Transverse colon (tissue), 4 donors: Measurements from ENCODE around the gene TMED10. TPM values are rescaled to one million over a fixed set of nuclear protein-coding genes. Genes with fewer than 3 reads are reported as not detected.

Source experiments
- DNase-seq: peaks from one replicate; pipeline ENCODE4 v3.0.0-alpha.2; 2019
- H3K27ac ChIP-seq, 4 donors: fragments of 200-600 bp; sonication (generic); 2 replicates each; pipeline ENCODE4 v1.5.1; 2016 to 2018; ENCODE audit warnings: inconsistent platforms in 4 of 4
- H3K27me3 ChIP-seq: fragments of 200-600 bp; sonication (generic); 2 replicates; pipeline ENCODE4 v1.5.1; 2017; ENCODE audit warnings: inconsistent platforms
- H3K36me3 ChIP-seq, 4 donors: fragments of 200-600 bp; sonication (generic); 2 replicates each; pipeline ENCODE4 v1.5.1; 2017 to 2019; ENCODE audit warnings: inconsistent platforms in 4 of 4
- H3K4me1 ChIP-seq, 4 donors: fragments of 200-600 bp; sonication (generic); 2 replicates each; pipeline ENCODE4 v1.5.1; 2017 to 2020; ENCODE audit warnings: inconsistent platforms in 4 of 4
- H3K4me3 ChIP-seq, 4 donors: fragments of 200-600 bp; sonication (generic); 1 replicate in 1 of 4; 2 replicates in 3 of 4; pipeline versions ENCODE4 v1.5.1 to v1.6.1; 2017 to 2019; ENCODE audit warnings: inconsistent platforms in 4 of 4
- H3K9me3 ChIP-seq, 2 donors: fragments of 200-600 bp; sonication (generic); 2 replicates each; pipeline ENCODE4 v1.5.1; 2017 to 2019; ENCODE audit warnings: inconsistent platforms in 2 of 2
- EP300 ChIP-seq: sonication (generic); formaldehyde crosslinking; IDR thresholded peaks from one replicate; pipeline ENCODE4 v1.6.1; 2017; ENCODE audit warnings: antibody characterized with exemption, low read depth
- POLR2A ChIP-seq: fragments of 450-650 bp; IDR thresholded peaks from one replicate; pipeline ENCODE4 v1.6.1; 2016; ENCODE audit warnings: antibody characterized with exemption, mild to moderate bottlenecking, moderate library complexity
- POLR2AphosphoS5 ChIP-seq, 3 donors: sonication (generic); formaldehyde crosslinking; IDR thresholded peaks; one replicate each; pipeline ENCODE4 v1.6.1; 2016; ENCODE audit warnings: antibody characterized with exemption in 3 of 3
- WGBS, 2 donors: methylation state at CpG; one replicate each; pipeline ENCODE4 v1.1.5; 2018; ENCODE audit warnings: low coverage in 1 of 2; 5-methylcytosine and 5-hydroxymethylcytosine counted together
- in situ Hi-C, 4 donors: fragments of 200-750 bp; cut with MboI; loops; one replicate each; pipeline versions ENCODE4 v1.15.0 to v1.15.1; 2017; ENCODE audit warnings: low sequenced_read_pairs in 3 of 4, low pct_ligation_motif_present in 1 of 4, low pct_unique_long_range_greater_than_20kb in 1 of 4
- intact Hi-C: fragments of 100-400 bp; cut with DNase I; formaldehyde crosslinking; loops from one replicate; pipeline ENCODE4 v1.15.1; 2023; ENCODE audit warnings: low total_unique reads
- total RNA-seq, 4 donors: library from RNA; depleted of rRNA; stranded (reverse); fragments of >200 nt; gene quantifications; one replicate each; pipeline ENCODE4 v1.1.0, GENCODE V29; 2016
- TF ChIP-seq, protein P1 (sequence below), 5 experiments: fragments of 200-600 bp in 3 of 5; fragments of 450-650 bp in 2 of 5; sonication (generic) in 3 of 5; IDR thresholded peaks; 1 replicate in 2 of 5; 2 replicates in 3 of 5; pipeline ENCODE4 v1.5.1; 2016 to 2017; ENCODE audit warnings: antibody characterized with exemption in 5 of 5, inconsistent platforms in 3 of 5, mild to moderate bottlenecking in 2 of 5, moderate library complexity in 1 of 5

The TMED10 gene
- total RNA-seq, 4 donors from 2014 or later, result 70.3 to 255 (median 244) TPM

DNA sequence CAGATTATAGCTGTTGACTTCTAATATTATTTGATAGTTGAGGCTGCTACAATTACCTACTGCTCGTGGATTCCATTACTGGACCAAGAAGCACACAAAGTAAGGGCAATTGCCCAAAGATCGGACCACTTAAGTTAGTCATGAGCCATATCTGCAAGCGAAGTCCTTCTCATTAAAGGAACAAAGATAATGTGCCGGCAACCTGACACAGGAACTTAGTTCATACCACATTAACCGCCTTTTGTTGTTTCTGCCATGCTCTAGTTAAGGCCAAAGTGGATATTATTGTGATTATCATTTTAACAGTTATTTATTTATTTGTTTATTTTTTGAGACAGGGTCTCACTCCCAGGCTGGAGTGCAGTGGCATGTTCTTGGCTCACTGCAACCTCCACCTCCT is 38.1 kb upstream of the TMED10 start:
- WGBS, 2 donors, result 92 to 97% methylated on average over 5 of the region's 5 CpGs
- Histone ChIP-seq H3K27me3 (no peaks in the 10 kb centered on the region), H3K4me1 (no peaks in the 10 kb centered on the region), H3K27ac (no peak overlapping the region), H3K36me3 (no peaks in the 10 kb centered on the region), H3K9me3 (no peaks in the 10 kb centered on the region), H3K4me3 (no peak overlapping the region)
- intact Hi-C loops (no loop called here), in situ Hi-C loops (no loop called here)
- no peak for DNase-seq
- TF ChIP-seq, protein P1, sequence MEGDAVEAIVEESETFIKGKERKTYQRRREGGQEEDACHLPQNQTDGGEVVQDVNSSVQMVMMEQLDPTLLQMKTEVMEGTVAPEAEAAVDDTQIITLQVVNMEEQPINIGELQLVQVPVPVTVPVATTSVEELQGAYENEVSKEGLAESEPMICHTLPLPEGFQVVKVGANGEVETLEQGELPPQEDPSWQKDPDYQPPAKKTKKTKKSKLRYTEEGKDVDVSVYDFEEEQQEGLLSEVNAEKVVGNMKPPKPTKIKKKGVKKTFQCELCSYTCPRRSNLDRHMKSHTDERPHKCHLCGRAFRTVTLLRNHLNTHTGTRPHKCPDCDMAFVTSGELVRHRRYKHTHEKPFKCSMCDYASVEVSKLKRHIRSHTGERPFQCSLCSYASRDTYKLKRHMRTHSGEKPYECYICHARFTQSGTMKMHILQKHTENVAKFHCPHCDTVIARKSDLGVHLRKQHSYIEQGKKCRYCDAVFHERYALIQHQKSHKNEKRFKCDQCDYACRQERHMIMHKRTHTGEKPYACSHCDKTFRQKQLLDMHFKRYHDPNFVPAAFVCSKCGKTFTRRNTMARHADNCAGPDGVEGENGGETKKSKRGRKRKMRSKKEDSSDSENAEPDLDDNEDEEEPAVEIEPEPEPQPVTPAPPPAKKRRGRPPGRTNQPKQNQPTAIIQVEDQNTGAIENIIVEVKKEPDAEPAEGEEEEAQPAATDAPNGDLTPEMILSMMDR (IDR thresholded peaks at IDR 0.05), result no peak
- no peak for TF ChIP-seq POLR2A
- no peak for TF ChIP-seq EP300
- TF ChIP-seq POLR2AphosphoS5 (IDR thresholded peaks at IDR 0.05), result no peak

DNA sequence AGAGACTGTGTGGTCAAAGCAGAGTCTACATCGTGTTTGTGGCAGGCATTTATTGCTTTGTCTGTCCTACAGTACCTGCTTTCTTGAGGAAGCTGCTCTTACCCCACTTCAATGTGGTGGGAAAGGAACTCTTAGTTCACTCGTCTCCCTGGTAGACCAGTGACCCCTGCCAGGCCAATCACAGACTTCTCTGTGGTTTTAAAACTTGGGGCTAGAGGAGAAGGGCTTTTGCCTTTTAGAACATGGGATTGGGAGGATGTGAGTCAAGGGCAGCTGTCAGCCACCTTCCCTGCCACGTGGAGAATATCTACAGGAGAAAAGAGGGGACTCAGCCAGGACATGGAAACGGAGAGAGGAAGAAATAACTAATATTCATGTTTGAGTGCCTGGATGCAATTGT is 36.8 kb upstream of the TMED10 start:
- Histone ChIP-seq H3K4me3 (no peak overlapping the region), H3K27me3 (no peaks in the 10 kb centered on the region), H3K4me1 (no peaks in the 10 kb centered on the region), H3K27ac (no peak overlapping the region), H3K9me3 (no peaks in the 10 kb centered on the region), H3K36me3 (no peaks in the 10 kb centered on the region)
- WGBS, 2 donors, result 48 to 67% methylated on average over 2 to 4 of the region's 4 CpGs
- DNase-seq, result no peak
- intact Hi-C loops, result no loop called here
- in situ Hi-C loops, result no loop called here
- TF ChIP-seq POLR2AphosphoS5 (IDR thresholded peaks at IDR 0.05), result no peak
- TF ChIP-seq, protein P1 (IDR thresholded peaks at IDR 0.05), result no peak
- no peak for TF ChIP-seq EP300
- TF ChIP-seq POLR2A, result no peak

DNA sequence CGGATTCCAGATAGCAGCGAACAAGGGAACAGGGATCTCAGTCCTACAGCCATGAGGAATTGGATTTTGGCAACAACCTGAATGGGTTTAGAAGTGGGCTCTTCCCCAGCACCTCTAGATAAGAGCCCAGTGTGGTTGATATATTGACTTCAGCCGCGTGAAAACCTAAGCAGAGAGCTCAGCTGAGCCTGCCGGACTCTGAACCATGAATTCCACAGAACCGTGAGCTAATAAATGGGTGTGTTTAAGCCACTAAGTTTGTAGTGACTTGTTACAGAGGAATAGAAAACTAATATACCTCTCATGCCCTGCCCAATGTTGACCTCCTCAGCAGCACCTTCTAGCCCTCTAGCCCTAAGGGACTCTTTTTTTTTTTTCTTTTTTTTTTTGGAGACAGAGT is 32.4 kb upstream of the TMED10 start:
- Histone ChIP-seq H3K27ac (no peak overlapping the region), H3K36me3 (no peaks in the 10 kb centered on the region), H3K9me3 (no peaks in the 10 kb centered on the region), H3K4me3 (no peak overlapping the region), H3K4me1 (peaks cover 0 to 27% (median 3%) of the 10 kb centered on the region in 4 donors), H3K27me3 (no peaks in the 10 kb centered on the region)
- DNase-seq, result no peak
- 80% methylated on average over 1 to 6 of the region's 6 CpGs for WGBS, 2 donors
- TF ChIP-seq, protein P1 (IDR thresholded peaks at IDR 0.05), result no peak
- TF ChIP-seq POLR2A (no peak), POLR2AphosphoS5 (IDR thresholded peaks at IDR 0.05) (no peak), EP300 (no peak)
- in situ Hi-C loops, result no loop called here
- intact Hi-C loops, result no loop called here

- in situ Hi-C loops (no loop called here), intact Hi-C loops (no loop called here)
- TF ChIP-seq POLR2AphosphoS5 (IDR thresholded peaks at IDR 0.05), result no peak
- no peak for TF ChIP-seq POLR2A
- no peak for TF ChIP-seq EP300
- TF ChIP-seq, protein P1 (IDR thresholded peaks at IDR 0.05), result no peak
- Histone ChIP-seq H3K4me3 (no peak overlapping the region), H3K9me3 (no peaks in the 10 kb centered on the region), H3K36me3 (no peaks in the 10 kb centered on the region), H3K4me1 (peaks cover 0 to 47% (median 12%) of the 10 kb centered on the region in 4 donors), H3K27me3 (no peaks in the 10 kb centered on the region), H3K27ac (peak overlapping the region in 2 of 4 donors; percentile 8 to 43)
- DNase-seq, result no peak
- WGBS, 2 donors, result 84 to 93% methylated on average over 3 of the region's 3 CpGs
Observed at GRCh38 chr14:75206190-75206589, 29.8 kb upstream of the TMED10 start.
